ENCODE data around the gene CTIF.

Gene CTIF

DNA sequence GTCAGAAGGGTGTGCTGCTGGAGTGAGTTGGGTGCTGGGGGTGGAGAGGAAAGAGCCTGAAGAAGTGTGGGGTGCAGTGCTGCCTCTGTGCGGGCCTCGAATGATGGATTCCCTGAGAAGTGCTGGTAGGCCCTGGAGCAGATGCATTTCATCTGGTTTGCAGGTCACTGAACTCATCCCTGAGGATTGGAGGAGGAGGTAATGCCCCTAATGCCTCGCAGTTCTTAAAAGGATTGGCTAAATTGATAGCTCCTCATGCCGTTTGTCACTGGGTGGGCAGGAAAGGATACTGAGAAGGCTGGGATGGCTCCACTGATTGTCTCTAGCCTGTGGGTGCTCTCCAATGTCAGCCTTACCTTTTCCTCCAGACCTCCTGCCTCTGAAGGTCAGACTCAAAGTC is 74.1 kb downstream of the CTIF start:
- no peak overlapping the region for H2BK15ac ChIP-seq (ENCODE audit: low read depth, poor library complexity, severe bottlenecking)
- H3K27me3 ChIP-seq (ENCODE audit: control insufficient read depth in 1 of 2, insufficient read depth in 1 of 2, low read length in 2 of 2), result no peaks in the 10 kb centered on the region
- no peak overlapping the region for H3K4me2 ChIP-seq (ENCODE audit: low read length, poor library complexity, severe bottlenecking)
- no peak overlapping the region for H2BK120ac ChIP-seq (ENCODE audit: low read depth, low read length)
- H3K14ac ChIP-seq (ENCODE audit: low read length in 2 of 2), result no peak overlapping the region
- H3K9me3 ChIP-seq (ENCODE audit: control insufficient read depth, low read length), result no peaks in the 10 kb centered on the region
- H3K9ac ChIP-seq (ENCODE audit: low read length), result no peak overlapping the region
- peaks cover 0 to 49% of the 10 kb centered on the region in 2 experiments for H3K36me3 ChIP-seq (ENCODE audit: control insufficient read depth in 1 of 2, insufficient read depth in 2 of 2, low read depth in 1 of 2, low read length in 2 of 2)
- no peak overlapping the region for H4K8ac ChIP-seq (ENCODE audit: low read length)
- H4K91ac ChIP-seq (ENCODE audit: low read length), result no peak overlapping the region
- H3K23ac ChIP-seq (ENCODE audit: low read length in 2 of 2), result no peak overlapping the region
- no peak overlapping the region for H2AFZ ChIP-seq (ENCODE audit: low read depth, low read length)
- no peak overlapping the region for H3K4ac ChIP-seq (ENCODE audit: low read depth in 1 of 2, low read length in 2 of 2)
- DNase-seq, result no peak
- H3K4me1 ChIP-seq (ENCODE audit: control insufficient read depth, insufficient read depth, low read depth, low read length), result peaks cover 47% of the 10 kb centered on the region
- no peak overlapping the region for H3K18ac ChIP-seq (ENCODE audit: low read depth in 1 of 2, low read length in 2 of 2)
- WGBS, result 72% methylated on average over 4 of the region's 4 CpGs
- peaks cover 66% of the 10 kb centered on the region for H3K79me1 ChIP-seq (replicated peaks; ENCODE audit: low read length, poor library complexity, severe bottlenecking)
- H3K27ac ChIP-seq (ENCODE audit: low read length, poor library complexity, severe bottlenecking), result no peak overlapping the region
- H3K4me3 ChIP-seq (ENCODE audit: insufficient read depth in 1 of 2, low read depth in 1 of 2, low read length in 2 of 2), result no peak overlapping the region
- no peak overlapping the region for H2AK5ac ChIP-seq (ENCODE audit: low read length, severe bottlenecking)
- H2BK5ac ChIP-seq (ENCODE audit: low read depth, low read length, poor library complexity, severe bottlenecking), result no peak overlapping the region
- H2BK12ac ChIP-seq (ENCODE audit: low read length in 2 of 2), result no peak overlapping the region

DNA sequence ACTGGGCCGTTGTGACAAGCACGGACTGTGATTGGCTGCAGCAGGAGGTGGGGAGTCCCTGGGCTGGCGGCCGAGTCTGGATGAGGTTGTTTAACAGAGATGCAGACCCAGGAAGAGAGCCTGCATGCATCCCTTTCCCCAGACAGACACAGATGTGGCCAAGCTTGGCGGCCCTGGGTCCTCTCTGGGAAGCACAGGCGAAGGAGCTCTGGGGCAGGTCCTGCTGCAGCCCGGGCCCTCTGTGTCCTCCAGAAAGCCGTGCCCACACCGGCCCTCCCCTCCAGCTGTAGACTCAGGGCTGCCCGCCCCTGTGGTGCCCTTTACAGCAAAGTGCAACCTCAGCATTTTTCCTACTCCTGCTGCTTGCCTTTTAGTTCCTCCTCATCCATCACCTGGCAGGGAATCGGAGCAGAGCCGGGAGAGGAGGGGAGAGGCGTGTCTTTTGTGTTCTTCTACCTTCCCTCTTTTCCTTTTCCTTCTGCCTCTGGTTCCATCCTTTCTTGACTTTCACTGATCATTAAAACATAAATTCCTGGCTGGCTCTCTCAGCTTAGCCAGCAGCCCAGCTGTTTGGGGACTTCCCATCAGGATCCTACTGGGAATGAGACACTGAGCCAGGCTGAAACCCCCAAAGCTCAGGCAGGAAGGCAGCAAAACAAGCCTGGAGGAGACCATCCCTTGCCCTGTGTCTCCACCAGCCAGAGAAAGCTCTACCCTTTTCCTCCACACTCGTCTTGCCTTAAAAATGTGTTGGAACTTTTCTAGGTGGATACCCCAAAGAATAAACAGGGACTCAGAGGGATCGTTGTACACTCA is 75.0 kb downstream of the CTIF start:
- no peak overlapping the region for H3K9ac ChIP-seq (ENCODE audit: low read length)
- DNase-seq, result no peak

DNA sequence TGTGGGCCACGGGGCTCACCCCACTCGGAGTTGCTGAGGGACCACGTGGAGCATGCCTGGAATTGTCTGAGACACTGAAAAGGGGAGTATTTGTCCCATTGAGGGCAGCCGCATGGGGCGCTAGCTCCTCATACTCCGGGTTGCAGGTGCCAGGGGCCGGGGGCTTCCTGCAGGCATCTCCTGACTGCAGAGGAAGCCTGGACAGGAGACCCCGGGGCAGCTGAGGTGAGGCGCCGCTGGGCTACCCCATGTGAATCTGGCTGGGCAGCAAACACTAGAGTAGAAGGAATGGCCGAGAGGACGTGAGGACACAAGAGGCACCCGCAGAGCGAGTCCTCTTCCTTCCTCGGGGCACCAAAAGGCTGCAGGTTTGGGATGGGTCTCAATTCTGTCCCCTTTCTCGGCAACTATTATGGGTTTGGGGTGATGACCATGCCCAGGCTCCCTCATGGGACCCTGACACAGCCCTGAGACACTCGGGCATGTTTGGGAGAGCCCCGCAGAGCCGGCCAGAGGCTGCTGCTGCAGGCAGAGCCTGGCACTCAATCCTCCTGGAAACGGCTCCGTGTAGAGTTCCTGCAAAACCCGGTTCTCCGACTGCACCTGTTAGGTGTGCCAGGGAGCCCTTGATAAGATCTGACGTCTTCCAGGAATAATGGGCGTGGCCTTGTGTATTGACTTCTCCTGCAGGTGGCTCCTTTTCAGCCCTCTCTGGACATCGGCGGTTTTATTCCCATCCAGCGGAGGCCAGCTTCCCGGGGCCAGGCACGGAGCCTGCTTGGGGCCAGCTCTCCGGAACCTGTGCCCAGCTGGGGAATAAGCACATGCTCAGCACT is 77.0 kb downstream of the CTIF start:
- H4K8ac ChIP-seq (ENCODE audit: low read length), result no peak overlapping the region
- no peak overlapping the region for H2BK120ac ChIP-seq (ENCODE audit: low read depth, low read length)
- H3K14ac ChIP-seq (ENCODE audit: low read length in 2 of 2), result no peak overlapping the region
- H3K18ac ChIP-seq (ENCODE audit: low read depth in 1 of 2, low read length in 2 of 2), result no peak overlapping the region
- no peak overlapping the region for H3K9ac ChIP-seq (ENCODE audit: low read length)
- H3K4me1 ChIP-seq (ENCODE audit: control insufficient read depth, insufficient read depth, low read depth, low read length), result peaks cover 27% of the 10 kb centered on the region
- H3K23ac ChIP-seq (ENCODE audit: low read length in 2 of 2), result no peak overlapping the region
- peaks cover 53% of the 10 kb centered on the region for H3K79me1 ChIP-seq (replicated peaks; ENCODE audit: low read length, poor library complexity, severe bottlenecking)
- no peak overlapping the region for H3K27ac ChIP-seq (ENCODE audit: low read length, poor library complexity, severe bottlenecking)
- no peaks in the 10 kb centered on the region for H3K27me3 ChIP-seq (ENCODE audit: control insufficient read depth in 1 of 2, insufficient read depth in 1 of 2, low read length in 2 of 2)
- no peak overlapping the region for H2BK5ac ChIP-seq (ENCODE audit: low read depth, low read length, poor library complexity, severe bottlenecking)
- 87% methylated on average over 28 of the region's 31 CpGs for WGBS
- no peak overlapping the region for H2BK15ac ChIP-seq (ENCODE audit: low read depth, poor library complexity, severe bottlenecking)
- no peak overlapping the region for H2BK12ac ChIP-seq (ENCODE audit: low read length in 2 of 2)
- H3K4me3 ChIP-seq (ENCODE audit: insufficient read depth in 1 of 2, low read depth in 1 of 2, low read length in 2 of 2), result no peak overlapping the region
- H3K36me3 ChIP-seq (ENCODE audit: control insufficient read depth in 1 of 2, insufficient read depth in 2 of 2, low read depth in 1 of 2, low read length in 2 of 2), result peaks cover 11 to 45% of the 10 kb centered on the region in 2 experiments
- no peak overlapping the region for H3K4me2 ChIP-seq (ENCODE audit: low read length, poor library complexity, severe bottlenecking)
- no peak for DNase-seq
- no peak overlapping the region for H3K4ac ChIP-seq (ENCODE audit: low read depth in 1 of 2, low read length in 2 of 2)
- H2AFZ ChIP-seq (ENCODE audit: low read depth, low read length), result no peak overlapping the region
- no peak overlapping the region for H2AK5ac ChIP-seq (ENCODE audit: low read length, severe bottlenecking)
- H4K91ac ChIP-seq (ENCODE audit: low read length), result no peak overlapping the region
- H3K9me3 ChIP-seq (ENCODE audit: control insufficient read depth, low read length), result no peaks in the 10 kb centered on the region

More for the DNA sequence above, 75.0 kb downstream of the CTIF start:
- Histone ChIP-seq H3K27ac (ENCODE audit: low read length, poor library complexity, severe bottlenecking) (no peak overlapping the region), H2BK12ac (ENCODE audit: low read length in 2 of 2) (no peak overlapping the region), H3K27me3 (ENCODE audit: control insufficient read depth in 1 of 2, insufficient read depth in 1 of 2, low read length in 2 of 2) (no peaks in the 10 kb centered on the region), H3K79me1 (replicated peaks; ENCODE audit: low read length, poor library complexity, severe bottlenecking) (peaks cover 60% of the 10 kb centered on the region), H2AK5ac (ENCODE audit: low read length, severe bottlenecking) (peak overlapping the region; percentile 36), H2BK15ac (ENCODE audit: low read depth, poor library complexity, severe bottlenecking) (no peak overlapping the region), H3K14ac (ENCODE audit: low read length in 2 of 2) (no peak overlapping the region), H3K18ac (ENCODE audit: low read depth in 1 of 2, low read length in 2 of 2) (no peak overlapping the region), H3K4me1 (ENCODE audit: control insufficient read depth, insufficient read depth, low read depth, low read length) (peaks cover 41% of the 10 kb centered on the region), H3K9me3 (ENCODE audit: control insufficient read depth, low read length) (no peaks in the 10 kb centered on the region), H3K4ac (ENCODE audit: low read depth in 1 of 2, low read length in 2 of 2) (no peak overlapping the region), H3K23ac (ENCODE audit: low read length in 2 of 2) (no peak overlapping the region), H2BK5ac (ENCODE audit: low read depth, low read length, poor library complexity, severe bottlenecking) (no peak overlapping the region), H2BK120ac (ENCODE audit: low read depth, low read length) (no peak overlapping the region), H3K4me2 (ENCODE audit: low read length, poor library complexity, severe bottlenecking) (no peak overlapping the region), H3K4me3 (ENCODE audit: insufficient read depth in 1 of 2, low read depth in 1 of 2, low read length in 2 of 2) (no peak overlapping the region), H4K8ac (ENCODE audit: low read length) (no peak overlapping the region), H2AFZ (ENCODE audit: low read depth, low read length) (no peak overlapping the region), H3K36me3 (ENCODE audit: control insufficient read depth in 1 of 2, insufficient read depth in 2 of 2, low read depth in 1 of 2, low read length in 2 of 2) (peaks cover 0 to 46% of the 10 kb centered on the region in 2 experiments), H4K91ac (ENCODE audit: low read length) (no peak overlapping the region)
- WGBS, result 78% methylated on average over 14 of the region's 15 CpGs

Measured in mesenchymal stem cell (in vitro differentiated cells and primary cell).